Neutrophil (primary cell): Measurements from ENCODE around the gene OLIG1.

Experiments
- H3K27ac ChIP-seq: fragments of 200-600 bp; sonication (generic); 2 replicates; pipeline ENCODE4 v1.5.1; 2016; ENCODE audit warnings: mild to moderate bottlenecking, moderate library complexity
- H3K27me3 ChIP-seq: fragments of 200-600 bp; sonication (generic); 2 replicates; pipeline ENCODE4 v1.6.0; 2016; ENCODE audit warnings: mild to moderate bottlenecking
- H3K36me3 ChIP-seq: fragments of 200-600 bp; sonication (generic); 2 replicates; pipeline ENCODE4 v1.5.1; 2017
- H3K4me1 ChIP-seq, 2 experiments: fragments of 200-600 bp in 1 of 2; sonication (generic) in 1 of 2; 1 replicate in 1 of 2; 2 replicates in 1 of 2; pipeline versions ENCODE4 v1.5.1 to v1.6.1; 2013 to 2016; ENCODE audit warnings: low read depth in 1 of 2, low read length in 1 of 2, mild to moderate bottlenecking in 1 of 2, moderate library complexity in 1 of 2; ENCODE audit not compliant: control insufficient read depth in 1 of 2, insufficient read depth in 1 of 2
- H3K4me3 ChIP-seq, 2 experiments: fragments of 200-600 bp in 1 of 2; sonication (generic) in 1 of 2; 1 replicate in 1 of 2; 2 replicates in 1 of 2; pipeline ENCODE4 v1.5.1; 2013 to 2016; ENCODE audit warnings: low read depth in 1 of 2, low read length in 1 of 2, mild to moderate bottlenecking in 1 of 2, moderate library complexity in 1 of 2
- H3K9me3 ChIP-seq: fragments of 200-600 bp; sonication (generic); 2 replicates; pipeline ENCODE4 v1.5.1; 2016
- TF ChIP-seq, protein P1 (sequence below): fragments of 200-600 bp; sonication (generic); IDR thresholded peaks from 2 replicates; pipeline ENCODE4 v1.5.1; 2016; ENCODE audit warnings: antibody characterized with exemption

OLIG1 gene

GRCh38 chr21:33025489-33026442 lies 44.2 kb upstream of the OLIG1 start, which contains the start of gene OLIG2:
OLIG2 (plus strand) TSS chr21:33025935; CDS start chr21:33026863, 928 bp downstream.
- Histone ChIP-seq H3K27me3 (peaks cover 100% of the 10 kb centered on the region), H3K4me1 (peaks cover 72 to 81% of the 10 kb centered on the region in 2 experiments), H3K36me3 (no peaks in the 10 kb centered on the region), H3K27ac (peak within 1 kb of the TSS; percentile 26), H3K9me3 (no peaks in the 10 kb centered on the region), H3K4me3 (peak within 1 kb of the TSS; percentile 46 to 52)
- TF ChIP-seq, protein P1, sequence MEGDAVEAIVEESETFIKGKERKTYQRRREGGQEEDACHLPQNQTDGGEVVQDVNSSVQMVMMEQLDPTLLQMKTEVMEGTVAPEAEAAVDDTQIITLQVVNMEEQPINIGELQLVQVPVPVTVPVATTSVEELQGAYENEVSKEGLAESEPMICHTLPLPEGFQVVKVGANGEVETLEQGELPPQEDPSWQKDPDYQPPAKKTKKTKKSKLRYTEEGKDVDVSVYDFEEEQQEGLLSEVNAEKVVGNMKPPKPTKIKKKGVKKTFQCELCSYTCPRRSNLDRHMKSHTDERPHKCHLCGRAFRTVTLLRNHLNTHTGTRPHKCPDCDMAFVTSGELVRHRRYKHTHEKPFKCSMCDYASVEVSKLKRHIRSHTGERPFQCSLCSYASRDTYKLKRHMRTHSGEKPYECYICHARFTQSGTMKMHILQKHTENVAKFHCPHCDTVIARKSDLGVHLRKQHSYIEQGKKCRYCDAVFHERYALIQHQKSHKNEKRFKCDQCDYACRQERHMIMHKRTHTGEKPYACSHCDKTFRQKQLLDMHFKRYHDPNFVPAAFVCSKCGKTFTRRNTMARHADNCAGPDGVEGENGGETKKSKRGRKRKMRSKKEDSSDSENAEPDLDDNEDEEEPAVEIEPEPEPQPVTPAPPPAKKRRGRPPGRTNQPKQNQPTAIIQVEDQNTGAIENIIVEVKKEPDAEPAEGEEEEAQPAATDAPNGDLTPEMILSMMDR = no peak

- Histone ChIP-seq H3K4me3 (peak overlapping the region; percentile 46 to 52), H3K27me3 (peaks cover 100% of the 10 kb centered on the region), H3K27ac (peak overlapping the region; percentile 26), H3K36me3 (no peaks in the 10 kb centered on the region), H3K4me1 (peaks cover 72 to 76% of the 10 kb centered on the region in 2 experiments), H3K9me3 (no peaks in the 10 kb centered on the region)
- TF ChIP-seq, protein P1 = no peak
Observed at GRCh38 chr21:33026443-33026858, 43.5 kb upstream of the OLIG1 start.

GRCh38 chr21:33026878-33027400 lies 43.0 kb upstream of the OLIG1 start:
- no peaks in the 10 kb centered on the region for H3K36me3 ChIP-seq
- TF ChIP-seq, protein P1 = no peak
- H3K4me1 ChIP-seq = peaks cover 72 to 76% of the 10 kb centered on the region in 2 experiments
- H3K4me3 ChIP-seq = peak overlapping the region; percentile 40 to 52
- H3K27ac ChIP-seq = no peak overlapping the region
- H3K27me3 ChIP-seq = peaks cover 100% of the 10 kb centered on the region
- H3K9me3 ChIP-seq = no peaks in the 10 kb centered on the region

- no peaks in the 10 kb centered on the region for H3K36me3 ChIP-seq
- H3K4me3 ChIP-seq = peak overlapping the region; percentile 40 to 52
- TF ChIP-seq, protein P1 = no peak
- H3K9me3 ChIP-seq = no peaks in the 10 kb centered on the region
- no peak overlapping the region for H3K27ac ChIP-seq
- peaks cover 100% of the 10 kb centered on the region for H3K27me3 ChIP-seq
- peaks cover 68 to 71% of the 10 kb centered on the region in 2 experiments for H3K4me1 ChIP-seq
Observed at GRCh38 chr21:33027401-33028286, 42.3 kb upstream of the OLIG1 start.

- Histone ChIP-seq H3K27me3 (peaks cover 100% of the 10 kb centered on the region), H3K27ac (no peak overlapping the region), H3K4me3 (peak overlapping the region in 1 of 2 experiments; percentile 52), H3K9me3 (no peaks in the 10 kb centered on the region), H3K4me1 (peaks cover 62 to 65% of the 10 kb centered on the region in 2 experiments), H3K36me3 (no peaks in the 10 kb centered on the region)
- TF ChIP-seq, protein P1 = no peak
Observed at GRCh38 chr21:33028287-33028670, 41.7 kb upstream of the OLIG1 start.
